ENCODE data around the gene MICU2. TPM values are rescaled to one million over a fixed set of nuclear protein-coding genes. Genes with fewer than 3 reads are reported as not detected.
"Not testable (repeated sequence)": the region's sequence is repeated elsewhere in the genome, so short reads cannot be mapped to it uniquely, and the experiment has no call there.

MICU2 gene
- polyA plus RNA-seq, 6 donors from 2014 or later = 36.0 to 51.4 (median 40.0) TPM

- H3K9me3 Mint-ChIP-seq = no peaks in the 10 kb centered on the region
- no peak overlapping the region for H3K4me3 Mint-ChIP-seq
- DNase-seq (no peak), ATAC-seq (ENCODE audit: low read depth in 2 of 2) (no peak)
- peaks cover 0 to 14% (median 0%) of the 10 kb centered on the region in 3 donors for H3K4me1 Mint-ChIP-seq
- H3K27ac Mint-ChIP-seq = no peak overlapping the region
- no peaks in the 10 kb centered on the region for H3K36me3 Mint-ChIP-seq
- peaks cover 0 to 24% (median 23%) of the 10 kb centered on the region in 3 donors for H3K27me3 Mint-ChIP-seq
Measured at GRCh38 chr13:21615427-21615826, 11.5 kb upstream of the MICU2 start.

GRCh38 chr13:21613791-21614190 lies 9.8 kb upstream of the MICU2 start:
- Mint-ChIP-seq H3K4me1 (peaks cover 0 to 14% (median 0%) of the 10 kb centered on the region in 3 donors), H3K4me3 (no peak overlapping the region), H3K9me3 (no peaks in the 10 kb centered on the region), H3K27me3 (peaks cover 14 to 20% (median 15%) of the 10 kb centered on the region in 3 donors), H3K36me3 (no peaks in the 10 kb centered on the region), H3K27ac (no peak overlapping the region)
- no peak for ATAC-seq (ENCODE audit: low read depth in 2 of 2)
- no peak for DNase-seq

DNA sequence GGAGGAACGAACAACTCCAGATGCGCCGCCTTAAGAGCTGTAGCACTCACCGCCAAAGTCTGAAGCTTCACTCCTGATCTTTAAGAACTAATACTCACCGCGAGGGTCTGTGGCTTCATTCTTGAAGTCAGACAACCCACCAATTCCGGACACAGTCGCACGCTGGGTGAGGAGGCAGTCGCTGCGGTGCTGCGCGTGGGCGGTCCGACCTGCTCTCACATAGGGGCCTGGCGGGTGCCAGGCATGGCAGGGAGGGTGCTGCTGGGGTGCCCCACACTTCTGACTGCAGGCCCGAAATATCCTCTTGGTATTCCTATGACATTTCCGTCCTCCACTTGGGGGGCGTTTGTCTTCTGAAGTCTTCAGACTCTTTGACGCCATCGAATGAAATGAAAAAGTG lies 7.4 kb upstream of the MICU2 start:
- Mint-ChIP-seq H3K36me3 (no peaks in the 10 kb centered on the region), H3K27me3 (peaks cover 20 to 33% (median 23%) of the 10 kb centered on the region in 3 donors), H3K27ac (no peak overlapping the region), H3K9me3 (no peaks in the 10 kb centered on the region), H3K4me3 (no peak overlapping the region), H3K4me1 (peaks cover 0 to 5% (median 0%) of the 10 kb centered on the region in 3 donors)
- DNase-seq = no peak
- no peak for ATAC-seq (ENCODE audit: low read depth in 2 of 2)

GRCh38 chr13:21610687-21611086 lies 6.7 kb upstream of the MICU2 start:
- H3K36me3 Mint-ChIP-seq = no peaks in the 10 kb centered on the region
- DNase-seq (no peak), ATAC-seq (ENCODE audit: low read depth in 2 of 2) (no peak)
- H3K4me3 Mint-ChIP-seq = no peak overlapping the region
- no peaks in the 10 kb centered on the region for H3K9me3 Mint-ChIP-seq
- peaks cover 23 to 34% (median 23%) of the 10 kb centered on the region in 3 donors for H3K27me3 Mint-ChIP-seq
- no peak overlapping the region for H3K27ac Mint-ChIP-seq
- no peaks in the 10 kb centered on the region for H3K4me1 Mint-ChIP-seq

- peak overlapping the region in 1 of 8 donors; percentile 6 for H3K4me3 Mint-ChIP-seq
- ATAC-seq (ENCODE audit: low read depth in 2 of 2) (no peak), DNase-seq (no peak)
- no peak overlapping the region for H3K27ac Mint-ChIP-seq
- peaks cover 22 to 34% (median 23%) of the 10 kb centered on the region in 3 donors for H3K27me3 Mint-ChIP-seq
- peaks cover 0 to 2% (median 0%) of the 10 kb centered on the region in 7 donors for H3K9me3 Mint-ChIP-seq
- peaks cover 0 to 4% of the 10 kb centered on the region in 2 donors for H3K36me3 Mint-ChIP-seq
- peaks cover 7 to 13% (median 9%) of the 10 kb centered on the region in 3 donors for H3K4me1 Mint-ChIP-seq
Measured at GRCh38 chr13:21608961-21609360, 5.0 kb upstream of the MICU2 start.

DNA sequence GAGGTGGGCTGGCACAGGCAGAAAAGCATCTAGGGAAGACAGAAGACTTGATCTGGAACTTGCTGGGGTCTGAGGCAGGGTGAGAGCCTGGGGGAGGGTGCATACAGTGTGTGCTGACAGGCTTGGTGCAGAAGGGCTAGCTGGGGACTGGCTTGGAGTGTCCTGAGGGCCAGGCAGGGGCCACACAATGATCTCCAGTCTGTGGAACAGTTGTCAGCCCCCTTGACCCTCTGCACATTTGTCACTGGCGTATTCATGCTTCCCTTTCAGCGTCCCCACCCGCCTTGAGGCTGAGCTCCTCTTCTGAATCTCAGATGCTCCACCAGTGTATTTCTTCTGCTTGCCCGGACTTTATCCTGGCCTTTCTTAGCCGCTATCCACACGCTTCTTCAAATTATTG lies 2.8 kb upstream of the MICU2 start:
- Mint-ChIP-seq H3K27ac (no peak overlapping the region), H3K4me1 (peaks cover 8 to 25% (median 9%) of the 10 kb centered on the region in 3 donors), H3K27me3 (peaks cover 22 to 34% (median 23%) of the 10 kb centered on the region in 3 donors), H3K4me3 (peak overlapping the region in 1 of 8 donors; percentile 30), H3K36me3 (peaks cover 0 to 4% of the 10 kb centered on the region in 2 donors), H3K9me3 (peaks cover 0 to 2% (median 0%) of the 10 kb centered on the region in 7 donors)
- DNase-seq (no peak), ATAC-seq (ENCODE audit: low read depth in 2 of 2) (no peak)

GRCh38 chr13:21606251-21606650 lies 2.3 kb upstream of the MICU2 start:
- Mint-ChIP-seq H3K36me3 (peaks cover 0 to 8% of the 10 kb centered on the region in 2 donors), H3K4me1 (peaks cover 13 to 30% (median 13%) of the 10 kb centered on the region in 3 donors), H3K27me3 (peaks cover 22 to 34% (median 23%) of the 10 kb centered on the region in 3 donors), H3K4me3 (peak overlapping the region in 1 of 8 donors; percentile 30), H3K27ac (no peak overlapping the region), H3K9me3 (peaks cover 0 to 2% (median 0%) of the 10 kb centered on the region in 7 donors)
- DNase-seq = no peak
- no peak for ATAC-seq (ENCODE audit: low read depth in 2 of 2)

DNA sequence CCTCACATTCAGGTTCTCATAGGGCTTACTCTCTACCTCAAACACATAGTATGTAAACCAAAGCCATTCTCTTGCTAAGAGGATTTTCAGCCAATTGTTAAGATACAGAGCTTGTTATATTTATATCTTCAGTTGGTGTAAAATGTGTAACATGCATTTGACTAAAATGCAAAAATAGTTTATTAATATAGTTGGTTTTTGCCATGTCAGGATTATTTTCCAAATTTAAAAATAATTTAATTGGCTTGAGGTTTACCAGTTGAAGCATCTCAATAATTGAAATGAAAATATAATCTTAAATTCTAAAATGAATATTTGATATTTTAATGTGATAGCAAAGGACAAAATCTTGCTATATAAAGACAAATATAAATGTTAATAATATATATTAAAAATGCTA lies 7.2 kb downstream of the MICU2 start:
- Mint-ChIP-seq H3K36me3 (peaks cover 12 to 13% of the 10 kb centered on the region in 2 donors), H3K27me3 (no peaks in the 10 kb centered on the region), H3K4me3 (peak overlapping the region in 2 of 8 donors; percentile 32 to 33), H3K4me1 (peaks cover 60 to 77% (median 72%) of the 10 kb centered on the region in 3 donors), H3K27ac (peak overlapping the region in 3 of 6 donors; percentile 9 to 63 (median 30)), H3K9me3 (peaks cover 0 to 16% (median 7%) of the 10 kb centered on the region in 7 donors)
- no peak for DNase-seq
- no peak for ATAC-seq (ENCODE audit: low read depth in 2 of 2)

DNA sequence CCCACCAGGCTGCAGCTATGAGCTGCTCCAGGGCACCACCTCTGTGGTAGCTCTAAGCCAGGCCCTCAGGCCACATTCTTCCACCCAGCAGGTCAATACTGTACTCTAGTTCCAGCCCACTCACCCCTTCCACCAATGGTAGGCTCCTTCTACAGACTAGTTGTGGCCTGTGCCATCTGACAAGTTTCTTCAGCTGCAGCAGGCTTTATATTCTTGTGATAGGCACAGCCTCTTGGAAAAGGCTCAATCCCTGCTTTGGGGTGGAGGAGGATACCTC lies 8.5 kb downstream of the MICU2 start:
- Mint-ChIP-seq H3K36me3 (peaks cover 6 to 12% of the 10 kb centered on the region in 2 donors), H3K4me3 (peak overlapping the region in 3 of 8 donors; percentile 30 to 73 (median 33)), H3K27me3 (no peaks in the 10 kb centered on the region), H3K9me3 (peaks cover 0 to 16% (median 7%) of the 10 kb centered on the region in 7 donors), H3K4me1 (peaks cover 67 to 80% (median 76%) of the 10 kb centered on the region in 3 donors), H3K27ac (peak overlapping the region in 4 of 6 donors; percentile 45 to 78 (median 58))
- ATAC-seq (ENCODE audit: low read depth in 2 of 2) = no peak
- DNase-seq = no peak

DNA sequence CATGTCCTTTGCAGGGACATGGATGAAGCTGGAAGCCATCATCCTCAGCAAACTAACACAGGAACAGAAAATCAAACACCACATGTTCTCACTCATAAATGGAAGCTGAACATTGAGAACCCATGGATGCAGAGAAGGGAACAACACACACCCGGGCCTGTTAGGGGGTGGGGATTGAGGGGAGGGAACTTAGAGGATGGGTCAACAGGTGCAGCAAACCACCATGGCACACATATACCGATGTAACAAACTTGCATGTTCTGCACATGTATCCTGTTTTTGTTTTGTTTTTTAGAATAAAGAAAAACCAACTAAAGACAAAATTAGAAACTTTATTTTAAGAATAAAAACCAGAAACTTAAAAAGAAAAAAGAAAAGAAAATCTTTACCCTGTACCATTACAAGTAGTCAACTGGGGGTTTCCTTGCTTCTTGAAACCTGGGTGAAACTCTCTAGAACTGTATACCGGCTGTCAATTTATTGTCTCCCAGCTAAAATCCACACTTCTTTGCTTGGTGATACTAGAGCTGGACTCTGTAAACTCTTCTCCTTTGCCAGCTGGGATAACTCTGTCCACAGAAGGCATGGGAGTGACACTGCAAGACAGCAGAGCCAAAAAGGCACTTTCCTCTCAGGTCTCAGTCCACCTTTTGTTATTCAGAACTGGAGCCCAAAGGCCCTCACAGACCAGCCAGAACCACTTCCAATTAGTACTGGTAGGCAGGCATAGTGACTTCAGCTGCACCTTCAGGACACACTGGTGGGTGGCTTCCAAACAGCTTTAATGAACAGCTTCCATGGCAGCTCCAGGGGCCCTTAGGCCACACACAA lies 9.0 kb downstream of the MICU2 start:
- H3K36me3 Mint-ChIP-seq = peaks cover 6 to 12% of the 10 kb centered on the region in 2 donors
- peak overlapping the region in 4 of 8 donors; percentile 26 to 73 (median 38) for H3K4me3 Mint-ChIP-seq
- H3K4me1 Mint-ChIP-seq = peaks cover 64 to 86% (median 75%) of the 10 kb centered on the region in 3 donors
- peaks cover 0 to 16% (median 7%) of the 10 kb centered on the region in 7 donors for H3K9me3 Mint-ChIP-seq
- peak overlapping the region in 4 of 6 donors; percentile 53 to 78 (median 65) for H3K27ac Mint-ChIP-seq
- no peak for DNase-seq
- no peak for ATAC-seq (ENCODE audit: low read depth in 2 of 2)
- no peaks in the 10 kb centered on the region for H3K27me3 Mint-ChIP-seq

DNA sequence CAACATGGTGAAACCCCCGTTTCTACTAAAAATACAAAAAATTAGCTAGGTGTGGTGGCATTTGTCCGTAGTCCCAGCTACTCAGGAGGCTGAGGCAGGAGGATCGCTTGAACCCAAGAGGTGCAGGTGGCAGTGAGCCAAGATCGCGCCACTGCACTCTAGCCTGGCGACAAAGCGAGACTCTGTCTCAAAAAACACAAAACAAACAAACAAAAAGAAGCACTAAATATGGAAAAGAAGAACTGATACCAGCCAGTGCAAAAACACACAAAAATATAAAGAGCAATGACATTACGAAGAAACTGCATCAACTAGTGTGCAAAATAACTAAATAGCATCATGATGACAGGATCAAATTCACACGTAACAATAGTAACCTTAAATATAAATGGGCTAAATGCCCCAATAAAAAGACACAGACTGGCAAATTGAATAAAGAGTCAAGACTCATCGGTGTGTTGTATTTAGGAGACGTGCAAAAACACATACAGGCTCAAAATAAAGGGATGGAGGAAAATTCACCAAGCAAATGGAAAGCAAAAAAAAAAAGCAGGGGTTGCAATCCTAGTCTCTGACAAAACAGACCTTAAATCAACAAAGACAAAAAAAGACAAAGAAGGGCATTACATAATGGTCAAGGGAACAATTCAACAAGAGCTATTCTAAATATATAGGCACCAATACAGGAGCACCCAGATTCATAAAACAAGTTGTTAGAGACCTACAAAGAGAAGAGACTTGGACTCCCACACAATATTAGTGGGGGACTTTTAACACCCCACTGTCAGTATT lies 13.1 kb downstream of the MICU2 start:
- H3K9me3 Mint-ChIP-seq = peaks cover 0 to 16% (median 8%) of the 10 kb centered on the region in 7 donors
- DNase-seq, H3K27me3 Mint-ChIP-seq: not testable (repeated sequence)
- peak overlapping the region in 6 of 8 donors; percentile 26 to 81 (median 45) for H3K4me3 Mint-ChIP-seq
- ATAC-seq (ENCODE audit: low read depth in 2 of 2) = peak in 1 of 2 donors; percentile 51
- H3K36me3 Mint-ChIP-seq = peaks cover 6 to 26% of the 10 kb centered on the region in 2 donors
- peaks cover 72 to 89% (median 81%) of the 10 kb centered on the region in 3 donors for H3K4me1 Mint-ChIP-seq
- peak overlapping the region in 4 of 6 donors; percentile 10 to 86 (median 46) for H3K27ac Mint-ChIP-seq

- Mint-ChIP-seq H3K27ac (peak overlapping the region in 3 of 6 donors; percentile 28 to 86 (median 63)), H3K4me3 (peak overlapping the region in 6 of 8 donors; percentile 26 to 81 (median 52)), H3K4me1 (peaks cover 66 to 83% (median 75%) of the 10 kb centered on the region in 3 donors), H3K27me3 (no peaks in the 10 kb centered on the region), H3K36me3 (peaks cover 6 to 26% of the 10 kb centered on the region in 2 donors), H3K9me3 (peaks cover 0 to 16% (median 8%) of the 10 kb centered on the region in 7 donors)
- no peak for DNase-seq
- no peak for ATAC-seq (ENCODE audit: low read depth in 2 of 2)
Measured at GRCh38 chr13:21590231-21590630, 13.7 kb downstream of the MICU2 start.

DNA sequence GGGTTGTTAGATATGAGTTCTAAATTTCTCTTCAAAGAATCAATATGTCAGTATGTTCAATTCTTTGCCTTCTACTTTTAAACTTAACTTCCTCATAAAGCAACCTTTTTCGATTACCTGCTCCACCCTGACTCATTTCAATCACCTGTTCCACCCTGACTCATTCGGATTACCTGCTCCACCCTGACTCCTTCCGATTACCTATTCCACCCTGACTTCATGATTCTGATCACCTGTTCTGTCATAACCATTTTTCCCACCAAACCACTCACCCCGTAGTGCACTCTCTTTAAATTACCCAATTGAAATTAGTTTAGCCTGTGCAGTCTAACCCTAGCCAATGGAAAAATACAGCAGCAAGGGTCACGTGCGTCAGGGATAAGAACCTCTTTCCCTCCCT lies 14.5 kb downstream of the MICU2 start:
- DNase-seq = not testable (repeated sequence)

More for the DNA sequence above, 14.5 kb downstream of the MICU2 start:
- peaks cover 0 to 16% (median 8%) of the 10 kb centered on the region in 7 donors for H3K9me3 Mint-ChIP-seq
- H3K27me3 Mint-ChIP-seq; ATAC-seq (ENCODE audit: low read depth in 2 of 2): not testable (repeated sequence)
- peaks cover 6 to 26% of the 10 kb centered on the region in 2 donors for H3K36me3 Mint-ChIP-seq
- H3K4me1 Mint-ChIP-seq = peaks cover 60 to 76% (median 70%) of the 10 kb centered on the region in 3 donors
- peak overlapping the region in 1 of 8 donors; percentile 78 for H3K4me3 Mint-ChIP-seq
- peak overlapping the region in 2 of 6 donors; percentile 30 to 44 for H3K27ac Mint-ChIP-seq

All from naive B cell (primary cell).